CD4-positive, alpha-beta memory T cell (primary cell): ENCODE data around the gene NAPA. TPM values are rescaled to one million over a fixed set of nuclear protein-coding genes. Genes with fewer than 3 reads are reported as not detected.
A peak's percentile ranks its signal among the peaks of the same experiment; 100 is the strongest.

Experiments used
- CTCF ChIA-PET: fragments of 350-600 bp; sonication (Branson Sonifier 250); formaldehyde crosslinking; loops from one replicate; lab custom pipeline; 2021; ENCODE audit warnings: inconsistent platforms; ENCODE audit not compliant: partially characterized antibody; lab: Charles Lee
- POLR2A ChIA-PET: fragments of 350-600 bp; sonication (Branson Sonifier 250); formaldehyde crosslinking; loops from one replicate; lab custom pipeline; 2021; ENCODE audit not compliant: partially characterized antibody; lab: Charles Lee
- DNase-seq, 5 donors: peaks; one replicate each; pipeline versions ENCODE4 v3.0.0 to v3.0.0-alpha.2; 2020 to 2022; ENCODE audit warnings: mixed read lengths in 1 of 5
- H3K27ac ChIP-seq: one replicate; pipeline ENCODE4 v1.7.0; 2013; ENCODE audit warnings: low read depth, low read length
- H3K27me3 ChIP-seq: 2 replicates; pipeline ENCODE4 v1.7.0; 2013; ENCODE audit warnings: mild to moderate bottlenecking, low read length, moderate library complexity; ENCODE audit not compliant: insufficient read depth
- H3K36me3 ChIP-seq: 2 replicates; pipeline ENCODE4 v1.7.0; 2013; ENCODE audit warnings: mild to moderate bottlenecking, low read length, moderate library complexity; ENCODE audit not compliant: insufficient read depth
- H3K4me1 ChIP-seq: 2 replicates; pipeline ENCODE4 v1.7.0; 2013; ENCODE audit warnings: mild to moderate bottlenecking, low read length, moderate library complexity; ENCODE audit not compliant: insufficient read depth
- H3K4me3 ChIP-seq, 2 donors: one replicate each; pipeline ENCODE4 v1.7.0; 2013; ENCODE audit warnings: low read length in 2 of 2, mild to moderate bottlenecking in 1 of 2
- H3K9me3 ChIP-seq, 2 donors: one replicate each; pipeline ENCODE4 v1.7.0; 2013; ENCODE audit warnings: low read length in 2 of 2, control low read depth in 1 of 2; ENCODE audit not compliant: control insufficient read depth in 1 of 2
- H3K27ac Mint-ChIP-seq, 7 donors: one replicate each; pipeline ENCODE4 v1.8.0; 2020 to 2021; ENCODE audit warnings: mixed read lengths in 7 of 7, mild to moderate bottlenecking in 6 of 7, inconsistent platforms in 3 of 7, moderate library complexity in 3 of 7
- H3K27me3 Mint-ChIP-seq, 2 donors: one replicate each; pipeline ENCODE4 v1.8.0; 2020 to 2021; ENCODE audit warnings: mixed read lengths in 2 of 2
- H3K36me3 Mint-ChIP-seq, 2 donors: one replicate each; pipeline ENCODE4 v1.8.0; 2020 to 2021; ENCODE audit warnings: mixed read lengths in 2 of 2, inconsistent platforms in 1 of 2, mild to moderate bottlenecking in 1 of 2
- H3K4me1 Mint-ChIP-seq, 4 donors: one replicate each; pipeline ENCODE4 v1.8.0; 2020 to 2021; ENCODE audit warnings: mixed read lengths in 4 of 4, mild to moderate bottlenecking in 1 of 4
- H3K4me3 Mint-ChIP-seq, 8 donors: one replicate each; pipeline ENCODE4 v1.8.0; 2020 to 2021; ENCODE audit warnings: mixed read lengths in 8 of 8, mild to moderate bottlenecking in 7 of 8, moderate library complexity in 6 of 8, inconsistent platforms in 3 of 8
- H3K9me3 Mint-ChIP-seq, 8 donors: one replicate each; pipeline ENCODE4 v1.8.0; 2020 to 2021; ENCODE audit warnings: mixed read lengths in 8 of 8, mild to moderate bottlenecking in 5 of 8, inconsistent platforms in 3 of 8, moderate library complexity in 1 of 8
- intact Hi-C: fragments of 100-400 bp; cut with micrococcal nuclease; formaldehyde crosslinking; loops from one replicate; pipeline ENCODE4 v1.15.1; 2023
- polyA plus RNA-seq, 2 donors: library from polyadenylated mRNA; unstranded; fragments of 300-500 nt; fragmentation: Illumina TruSeq; gene quantifications; one replicate each; pipeline ENCODE4 v1.2.3, GENCODE V29; 2021
- total RNA-seq, 2 experiments: library from RNA; stranded (reverse); gene quantifications; one replicate each; pipeline ENCODE4 v1.2.3, GENCODE V29; 2021

NAPA gene
- total and polyA plus RNA-seq, 4 experiments from 2014 or later: 84.1 to 129 (median 89.4) TPM

- Histone ChIP-seq H3K36me3 (no peaks in the 10 kb centered on the region), H3K9me3 (no peaks in the 10 kb centered on the region), H3K4me3 (no peak overlapping the region), H3K27ac (no peak overlapping the region), H3K4me1 (peaks cover 12% of the 10 kb centered on the region), H3K27me3 (peaks cover 37% of the 10 kb centered on the region)
- ChIA-PET POLR2A (no interaction called here), CTCF (no interaction called here)
- H3K4me3 Mint-ChIP-seq: peak overlapping the region in 5 of 8 donors; percentile 18 to 60 (median 42)
- peaks cover 0 to 2% (median 0%) of the 10 kb centered on the region in 8 donors for H3K9me3 Mint-ChIP-seq
- H3K27ac Mint-ChIP-seq: peak overlapping the region in 1 of 7 donors; percentile 78
- no peak for DNase-seq
- H3K4me1 Mint-ChIP-seq: peaks cover 10 to 14% (median 11%) of the 10 kb centered on the region in 4 donors
- intact Hi-C loops: no loop called here
- no peaks in the 10 kb centered on the region for H3K36me3 Mint-ChIP-seq
- peaks cover 41 to 43% of the 10 kb centered on the region in 2 donors for H3K27me3 Mint-ChIP-seq
These were observed 43.5 kb downstream of the NAPA start for GRCh38 chr19:47471381-47471732.

- no peaks in the 10 kb centered on the region for H3K36me3 Mint-ChIP-seq
- peak overlapping the region in 3 of 8 donors; percentile 32 to 60 (median 42) for H3K4me3 Mint-ChIP-seq
- Histone ChIP-seq H3K36me3 (no peaks in the 10 kb centered on the region), H3K4me1 (peaks cover 12% of the 10 kb centered on the region), H3K9me3 (no peaks in the 10 kb centered on the region), H3K27ac (no peak overlapping the region), H3K4me3 (no peak overlapping the region), H3K27me3 (peaks cover 37% of the 10 kb centered on the region)
- CTCF ChIA-PET: no interaction called here
- peak overlapping the region in 1 of 7 donors; percentile 78 for H3K27ac Mint-ChIP-seq
- POLR2A ChIA-PET: no interaction called here
- intact Hi-C loops: no loop called here
- H3K4me1 Mint-ChIP-seq: peaks cover 10 to 14% (median 11%) of the 10 kb centered on the region in 4 donors
- H3K27me3 Mint-ChIP-seq: peaks cover 42 to 48% of the 10 kb centered on the region in 2 donors
- no peak for DNase-seq
- H3K9me3 Mint-ChIP-seq: peaks cover 0 to 2% (median 0%) of the 10 kb centered on the region in 8 donors
These were observed 44.2 kb downstream of the NAPA start for GRCh38 chr19:47470447-47471195.

DNA sequence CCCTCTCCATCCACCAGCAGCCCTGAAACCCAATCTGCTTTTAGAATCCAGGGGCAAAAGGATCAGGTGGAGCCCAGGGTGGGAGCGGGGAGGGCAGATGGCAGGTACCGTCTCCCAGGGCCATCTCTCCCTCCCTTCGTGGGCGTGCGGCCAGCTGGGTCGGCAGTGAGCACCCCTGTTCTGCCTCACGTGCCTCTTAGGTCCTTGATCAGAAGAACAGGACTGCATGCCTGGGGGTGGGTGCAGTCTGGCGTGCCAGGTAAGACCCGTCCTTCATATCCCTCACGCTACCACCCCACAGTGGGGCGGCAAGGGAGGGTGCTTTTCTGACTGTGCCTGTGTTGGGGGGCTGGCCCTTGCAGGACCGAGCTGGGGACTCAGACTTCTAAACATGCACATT, 45.1 kb downstream of the NAPA start:
- peaks cover 49 to 54% of the 10 kb centered on the region in 2 donors for H3K27me3 Mint-ChIP-seq
- CTCF ChIA-PET: no interaction called here

DNA sequence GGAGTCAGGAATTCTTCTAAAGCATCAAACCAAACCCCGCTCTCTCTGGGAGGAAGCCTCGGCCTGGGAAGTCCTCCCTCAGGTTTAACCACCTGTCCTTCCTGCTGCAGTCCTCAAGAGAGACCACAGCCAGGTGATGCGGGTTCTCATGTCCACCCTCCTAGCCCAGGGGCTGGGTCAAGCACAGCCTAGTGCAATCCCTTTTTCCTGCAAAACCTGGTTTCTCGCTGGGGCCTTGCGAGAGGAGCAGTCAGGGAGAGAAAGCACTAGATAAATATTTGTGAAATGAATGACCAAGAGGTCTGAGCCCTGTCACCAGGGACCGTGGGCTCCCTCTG, 45.5 kb downstream of the NAPA start:
- ChIA-PET POLR2A (no interaction called here), CTCF (no interaction called here)
- Mint-ChIP-seq H3K27me3 (peaks cover 52 to 57% of the 10 kb centered on the region in 2 donors), H3K27ac (no peak overlapping the region), H3K4me1 (peaks cover 10 to 14% (median 11%) of the 10 kb centered on the region in 4 donors), H3K4me3 (no peak overlapping the region), H3K36me3 (no peaks in the 10 kb centered on the region), H3K9me3 (peaks cover 0 to 2% (median 0%) of the 10 kb centered on the region in 8 donors)
- no peaks in the 10 kb centered on the region for H3K9me3 ChIP-seq
- H3K4me3 ChIP-seq: no peak overlapping the region
- intact Hi-C loops: no loop called here
- H3K36me3 ChIP-seq: no peaks in the 10 kb centered on the region
- DNase-seq: no peak
- H3K27ac ChIP-seq: no peak overlapping the region
- H3K4me1 ChIP-seq: peaks cover 12% of the 10 kb centered on the region
- peaks cover 37% of the 10 kb centered on the region for H3K27me3 ChIP-seq

More for the DNA sequence above, 45.1 kb downstream of the NAPA start:
- H3K9me3 ChIP-seq: no peaks in the 10 kb centered on the region
- H3K4me1 ChIP-seq: peaks cover 12% of the 10 kb centered on the region
- Mint-ChIP-seq H3K4me3 (no peak overlapping the region), H3K36me3 (no peaks in the 10 kb centered on the region), H3K27ac (no peak overlapping the region), H3K9me3 (peaks cover 0 to 2% (median 0%) of the 10 kb centered on the region in 8 donors), H3K4me1 (peaks cover 10 to 14% (median 11%) of the 10 kb centered on the region in 4 donors)
- H3K27me3 ChIP-seq: peaks cover 37% of the 10 kb centered on the region
- no peak for DNase-seq
- no peak overlapping the region for H3K27ac ChIP-seq
- H3K36me3 ChIP-seq: no peaks in the 10 kb centered on the region
- POLR2A ChIA-PET: no interaction called here
- H3K4me3 ChIP-seq: no peak overlapping the region
- intact Hi-C loops: no loop called here

DNA sequence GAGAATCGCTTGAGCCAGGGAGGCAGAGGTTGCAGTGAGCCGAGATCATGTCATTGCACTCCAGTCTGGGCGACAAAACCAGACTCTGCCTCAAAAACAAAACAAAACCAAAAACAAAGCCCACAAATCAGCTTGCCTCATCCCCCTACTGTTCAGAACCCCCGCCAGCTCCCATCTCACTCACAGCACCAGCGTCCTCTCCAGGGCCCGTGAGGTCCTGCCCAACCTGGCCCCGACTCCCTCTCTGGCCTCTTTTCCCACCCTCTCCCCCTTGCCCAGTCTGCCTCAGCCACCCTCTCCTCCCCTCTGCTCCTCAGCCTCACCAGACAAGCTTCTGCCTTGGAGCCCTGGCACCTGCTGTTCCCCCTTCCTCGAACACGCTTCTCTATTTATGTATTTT, 46.9 kb downstream of the NAPA start:
- Mint-ChIP-seq H3K27me3 (peaks cover 52% of the 10 kb centered on the region in 2 donors), H3K4me3 (no peak overlapping the region), H3K9me3 (peaks cover 0 to 2% (median 0%) of the 10 kb centered on the region in 8 donors), H3K27ac (peak overlapping the region in 1 of 7 donors; percentile 18), H3K36me3 (no peaks in the 10 kb centered on the region), H3K4me1 (peaks cover 10 to 14% (median 11%) of the 10 kb centered on the region in 4 donors)
- H3K36me3 ChIP-seq: no peaks in the 10 kb centered on the region
- H3K4me3 ChIP-seq: no peak overlapping the region
- no peak for DNase-seq
- ChIA-PET POLR2A (no interaction called here), CTCF (no interaction called here)
- no peaks in the 10 kb centered on the region for H3K9me3 ChIP-seq
- H3K27me3 ChIP-seq: peaks cover 37% of the 10 kb centered on the region
- intact Hi-C loops: no loop called here
- H3K4me1 ChIP-seq: peaks cover 12% of the 10 kb centered on the region
- no peak overlapping the region for H3K27ac ChIP-seq

- Mint-ChIP-seq H3K9me3 (no peaks in the 10 kb centered on the region), H3K4me3 (no peak overlapping the region), H3K4me1 (peaks cover under 1 to 6% (median 4%) of the 10 kb centered on the region in 4 donors), H3K36me3 (no peaks in the 10 kb centered on the region), H3K27me3 (peaks cover 45 to 52% of the 10 kb centered on the region in 2 donors), H3K27ac (no peak overlapping the region)
- Histone ChIP-seq H3K27ac (no peak overlapping the region), H3K27me3 (peaks cover 26% of the 10 kb centered on the region), H3K36me3 (no peaks in the 10 kb centered on the region), H3K4me3 (no peak overlapping the region), H3K4me1 (no peaks in the 10 kb centered on the region), H3K9me3 (no peaks in the 10 kb centered on the region)
- CTCF ChIA-PET: no interaction called here
- intact Hi-C loops: no loop called here
- DNase-seq: no peak
- POLR2A ChIA-PET: no interaction called here
These were observed 48.9 kb downstream of the NAPA start for GRCh38 chr19:47465957-47466356.

DNA sequence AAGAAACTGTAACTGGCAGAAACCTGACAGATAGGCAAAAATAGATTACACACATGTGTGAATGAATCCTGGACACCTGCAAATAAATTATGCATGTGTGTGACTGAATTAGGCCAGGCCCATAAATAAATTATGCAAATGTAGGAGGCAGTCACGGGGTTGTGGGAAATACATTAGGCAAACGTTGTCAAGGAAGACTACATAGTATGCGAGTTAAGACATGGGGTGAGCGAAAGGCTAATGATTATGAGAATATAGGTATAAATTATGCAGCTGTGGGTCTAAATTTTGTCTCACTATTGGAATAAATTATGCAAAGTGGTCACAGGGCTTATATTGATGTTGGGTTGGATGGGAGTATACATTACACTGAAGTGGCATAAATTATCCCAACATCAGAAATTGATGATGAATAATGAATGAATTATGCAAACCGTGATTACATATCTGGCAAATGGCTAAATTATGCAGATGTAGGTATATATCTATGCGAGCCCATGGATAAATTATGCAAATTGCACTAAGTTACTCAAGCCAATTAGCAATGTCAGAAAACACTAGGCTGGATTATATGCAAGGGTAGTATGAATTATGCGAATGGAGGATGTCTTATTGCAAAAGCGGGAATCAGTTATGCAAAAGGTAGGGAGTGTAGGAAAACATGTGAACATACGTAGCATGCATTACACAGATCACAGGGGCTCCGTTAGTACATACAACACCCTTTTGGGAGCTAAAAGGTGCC, 50.0 kb downstream of the NAPA start:
- Histone ChIP-seq H3K27me3 (peaks cover 15% of the 10 kb centered on the region), H3K36me3 (no peaks in the 10 kb centered on the region), H3K27ac (no peak overlapping the region), H3K9me3 (no peaks in the 10 kb centered on the region), H3K4me3 (no peak overlapping the region), H3K4me1 (no peaks in the 10 kb centered on the region)
- H3K27me3 Mint-ChIP-seq: peaks cover 39 to 45% of the 10 kb centered on the region in 2 donors
- H3K9me3 Mint-ChIP-seq: no peaks in the 10 kb centered on the region
- intact Hi-C loops: no loop called here
- H3K27ac Mint-ChIP-seq: no peak overlapping the region
- no peak for DNase-seq
- ChIA-PET CTCF (no interaction called here), POLR2A (no interaction called here)
- H3K4me1 Mint-ChIP-seq: peaks cover 0 to 2% (median 0%) of the 10 kb centered on the region in 4 donors
- H3K36me3 Mint-ChIP-seq: no peaks in the 10 kb centered on the region
- no peak overlapping the region for H3K4me3 Mint-ChIP-seq
